ENCODE measurements around the gene DUSP16.
"Not testable (repeated sequence)": the region's sequence is repeated elsewhere in the genome, so short reads cannot be mapped to it uniquely, and the experiment has no call there.

The DUSP16 gene

DNA sequence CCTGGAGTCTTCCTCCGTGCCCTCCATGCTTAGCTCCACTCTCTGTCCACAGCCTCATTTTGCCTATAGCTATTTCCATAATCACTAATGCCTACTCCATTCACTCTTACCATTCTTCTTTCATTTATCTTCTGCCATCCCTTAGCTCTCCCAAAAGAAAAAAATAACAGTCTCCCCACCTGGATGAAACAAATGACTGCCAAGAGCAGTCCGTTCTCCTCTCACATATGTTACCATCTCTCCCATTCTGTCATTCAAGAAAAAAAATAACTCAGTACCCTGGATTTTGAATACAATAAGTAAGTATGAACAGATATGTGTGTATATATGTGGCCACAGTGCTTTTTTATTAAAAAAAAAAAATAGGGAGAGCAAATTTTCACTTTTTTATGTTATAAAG lies 13.2 kb downstream of the DUSP16 start:
- DNase-seq (ENCODE audit: low read depth): no peak

DNA sequence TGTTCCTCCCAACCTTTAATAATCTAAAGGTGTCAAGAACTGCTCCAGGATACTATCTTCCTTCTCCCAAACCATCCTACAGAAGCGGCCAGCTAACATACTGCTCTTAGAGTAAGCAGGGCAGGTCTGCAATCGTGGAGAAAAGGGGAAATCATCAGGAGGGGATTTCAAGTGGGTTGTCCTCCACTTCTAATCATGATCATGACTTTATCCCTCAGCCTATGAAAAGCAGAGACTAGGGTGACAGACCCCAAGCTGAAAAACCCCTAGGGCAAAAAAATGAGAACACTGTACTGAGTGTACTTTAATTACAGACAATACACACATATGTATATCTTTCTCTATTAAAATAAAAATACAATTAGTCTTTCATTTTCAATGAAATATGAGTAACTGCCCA lies 13.9 kb downstream of the DUSP16 start:
- DNase-seq (ENCODE audit: low read depth): no peak

DNA sequence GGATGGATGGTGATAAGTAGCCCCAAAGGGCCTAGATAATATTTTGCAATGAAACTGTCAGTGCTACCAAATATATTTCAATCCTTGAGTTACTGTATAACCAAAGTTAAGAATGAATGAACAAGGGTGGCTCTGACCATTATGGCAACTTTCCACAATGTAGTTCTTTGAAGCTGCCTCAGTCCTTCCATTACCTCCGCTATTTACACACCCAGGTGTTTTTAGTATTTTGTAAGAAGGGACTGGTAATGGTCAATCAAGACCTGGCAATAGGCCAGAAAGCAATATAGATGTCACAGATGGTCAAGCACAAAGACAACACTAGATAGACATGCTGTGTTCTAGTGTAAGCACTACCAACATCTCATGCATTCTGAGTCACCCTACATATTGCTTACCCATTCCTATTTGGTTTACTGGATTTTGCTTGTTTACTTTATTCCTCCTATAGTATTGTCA lies 16.3 kb downstream of the DUSP16 start:
- DNase-seq (ENCODE audit: low read depth): no peak

DNA sequence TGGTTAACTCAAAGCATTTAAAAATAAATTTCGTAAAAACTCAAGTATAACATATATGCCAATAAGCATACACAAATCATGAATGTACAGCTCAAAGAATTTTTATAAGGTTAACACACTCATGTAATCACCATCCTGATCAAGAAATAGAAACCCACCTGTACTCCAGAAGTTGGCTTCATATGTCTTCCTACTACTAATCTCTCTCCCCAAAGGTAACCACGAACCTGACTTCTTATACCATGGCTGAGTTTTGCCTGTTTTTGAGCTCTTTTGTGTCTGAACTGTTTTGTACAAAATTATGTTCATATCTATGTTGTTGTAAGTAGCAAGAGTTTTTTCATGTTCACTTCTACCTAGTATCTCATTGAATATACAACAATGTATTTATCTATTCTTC lies 18.7 kb downstream of the DUSP16 start:
- DNase-seq (ENCODE audit: low read depth): no peak

DNA sequence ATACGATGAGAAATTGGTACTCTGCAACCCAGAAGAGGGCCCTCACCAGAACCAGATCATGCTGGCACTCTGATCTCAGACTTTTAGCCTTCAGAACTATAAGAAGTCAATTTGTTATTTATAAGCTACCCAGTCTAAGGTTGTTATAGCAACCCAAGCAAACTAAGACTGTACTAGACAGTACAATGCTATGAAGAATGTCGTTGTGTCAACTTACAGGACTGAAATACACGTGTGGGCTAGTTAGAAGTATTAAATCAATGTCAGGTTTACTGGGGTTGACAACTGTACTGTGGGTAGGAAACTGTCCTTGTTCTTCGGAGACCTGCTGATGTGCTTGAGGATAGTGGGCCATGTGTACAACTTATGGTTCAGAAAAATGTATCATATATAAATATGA lies 19.7 kb downstream of the DUSP16 start:
- no peak for DNase-seq (ENCODE audit: low read depth)

DNA sequence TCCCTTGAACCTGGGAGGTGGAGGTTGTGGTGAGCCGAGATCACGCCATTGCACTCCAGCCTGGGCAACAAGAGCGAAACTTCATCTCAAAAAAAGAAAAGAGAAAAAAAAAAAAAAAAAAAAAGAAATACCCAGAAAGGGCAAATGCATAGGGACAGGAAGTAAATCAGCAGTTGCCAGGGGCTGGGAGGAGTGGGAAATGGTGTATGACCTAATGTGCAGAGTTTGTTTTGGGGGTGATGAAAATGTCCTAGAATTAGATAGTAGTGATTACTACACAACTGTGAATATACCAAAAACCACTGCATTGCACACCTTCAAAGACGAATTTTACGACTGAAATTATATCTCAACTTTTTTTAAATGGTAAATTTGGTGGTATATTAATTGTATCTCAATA lies 20.4 kb downstream of the DUSP16 start:
- no peak for DNase-seq (ENCODE audit: low read depth)

DNA sequence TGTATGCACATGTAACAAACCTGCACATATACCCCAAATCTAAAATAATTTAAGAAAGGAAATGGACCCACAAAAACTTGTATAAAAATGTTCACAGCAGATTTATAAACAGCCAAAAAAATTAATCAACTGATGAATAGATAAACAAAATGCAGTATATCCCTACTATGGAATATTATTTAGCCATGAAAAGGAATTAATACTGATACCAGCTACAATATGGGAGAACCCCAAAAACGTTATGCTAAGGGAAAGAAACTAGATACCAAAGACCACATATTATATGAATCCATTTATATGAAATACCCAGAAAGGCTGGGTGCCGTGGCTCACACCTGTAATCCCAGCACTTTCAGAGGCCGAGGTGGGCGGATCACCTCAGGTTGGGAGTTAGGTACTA lies 20.9 kb downstream of the DUSP16 start:
- DNase-seq (ENCODE audit: low read depth): no peak

DNA sequence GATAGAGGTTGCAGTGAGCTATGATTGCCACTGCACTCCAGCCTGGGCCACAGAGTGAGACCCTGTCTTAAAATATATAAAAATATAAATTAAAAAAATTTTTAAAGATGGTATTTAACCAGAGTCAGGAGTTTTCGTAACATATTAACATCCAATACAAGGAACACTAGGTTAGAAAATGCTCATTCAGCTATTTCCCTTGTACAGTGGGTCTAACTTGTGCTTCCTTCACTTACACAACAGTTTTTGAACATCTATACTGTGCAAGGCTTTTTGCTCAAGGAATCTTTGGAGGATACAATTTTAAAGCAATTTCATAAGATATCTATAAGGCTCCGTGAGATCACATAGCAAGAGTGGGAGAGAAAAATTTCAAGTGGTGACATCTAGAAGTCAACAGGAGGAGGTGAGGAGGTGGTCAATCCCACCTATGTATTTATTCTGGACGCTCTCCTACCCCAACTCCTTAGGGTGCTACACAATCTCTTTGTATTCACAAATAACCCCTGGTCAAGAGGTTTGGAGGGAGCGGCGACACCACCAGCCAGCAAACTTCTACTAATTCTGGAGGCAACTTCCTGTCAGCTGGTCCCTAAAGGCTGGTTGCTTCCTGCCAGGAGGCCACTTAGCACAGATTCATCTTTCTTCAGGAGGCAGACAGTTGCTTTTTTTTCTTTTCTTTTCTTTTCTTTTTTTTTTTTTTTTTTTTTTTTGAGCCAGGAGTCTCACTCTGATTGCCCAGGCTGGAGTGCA lies 22.2 kb downstream of the DUSP16 start:
- no peak for DNase-seq (ENCODE audit: low read depth)

DNA sequence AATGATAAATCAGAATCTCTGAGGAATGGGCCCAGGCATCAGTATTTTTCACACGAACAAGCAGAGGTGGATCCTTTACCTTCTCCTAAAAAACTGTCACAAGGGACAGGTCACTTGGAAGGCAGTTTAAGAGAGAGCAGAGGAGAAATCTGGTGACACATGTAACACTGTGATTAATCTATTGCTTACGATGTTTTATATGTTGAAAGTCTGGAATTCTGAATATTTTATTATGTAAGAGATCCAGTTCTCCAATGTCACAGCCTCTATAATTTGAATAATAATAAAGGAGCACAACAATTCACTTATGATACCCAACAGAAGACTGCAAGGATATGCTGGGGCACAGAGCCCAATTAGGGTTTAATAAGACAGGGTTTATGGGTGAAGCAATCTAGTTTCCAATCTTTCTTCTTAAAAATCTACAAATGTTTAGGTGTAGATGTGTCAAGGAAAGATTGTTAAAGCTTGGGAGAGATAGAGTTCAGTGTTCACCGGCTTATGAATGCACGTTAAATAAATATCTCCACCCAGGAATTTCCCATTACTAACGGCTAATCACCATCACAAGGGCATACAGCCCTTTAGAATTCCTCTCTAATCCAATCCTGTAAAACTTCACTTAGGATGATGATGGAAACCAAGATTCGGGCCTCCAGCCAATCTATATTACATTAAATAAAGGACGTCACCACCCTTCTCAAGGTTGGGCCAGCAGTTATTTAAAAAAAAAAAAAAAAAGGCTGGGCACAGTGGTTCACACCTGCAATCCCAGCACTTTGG lies 23.4 kb downstream of the DUSP16 start:
- no peak for DNase-seq (ENCODE audit: low read depth)

DNA sequence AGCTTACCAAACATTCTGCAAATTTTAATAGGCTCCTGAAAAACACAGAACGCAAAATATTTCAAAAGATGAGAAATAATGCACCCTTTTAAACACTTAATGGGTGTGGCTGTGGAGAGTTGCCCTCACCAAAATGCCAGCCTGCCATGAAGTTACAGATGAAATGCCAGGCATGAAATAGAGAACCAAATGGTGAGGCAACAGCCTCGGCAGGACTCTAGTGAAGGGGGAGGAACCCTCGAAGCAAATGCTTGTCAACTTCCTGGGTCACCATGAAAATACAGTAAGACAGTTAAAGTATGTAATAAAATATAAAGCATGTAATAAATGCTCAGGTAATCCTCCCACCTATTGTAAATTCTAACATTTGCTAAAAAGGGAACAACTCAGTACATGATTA lies 24.1 kb downstream of the DUSP16 start:
- DNase-seq (ENCODE audit: low read depth): no peak

DNA sequence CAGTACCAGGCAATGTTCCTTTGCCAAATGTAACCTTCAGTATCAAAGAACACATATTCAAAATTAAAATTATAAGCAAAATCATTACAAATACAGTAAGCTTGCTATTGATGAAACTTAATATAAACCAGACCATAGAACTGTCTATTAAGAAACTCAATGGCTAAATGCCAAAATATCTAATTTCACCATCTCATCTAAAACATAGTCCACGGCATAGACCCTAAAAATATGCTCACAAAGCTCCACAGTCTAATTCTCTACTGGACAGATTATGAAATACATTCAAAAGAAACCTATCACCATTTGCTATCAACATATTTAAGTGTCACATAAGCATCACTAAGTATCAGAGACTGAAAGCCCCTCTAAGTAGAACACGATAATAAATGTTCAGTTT lies 25.2 kb downstream of the DUSP16 start:
- DNase-seq (ENCODE audit: low read depth): no peak

DNA sequence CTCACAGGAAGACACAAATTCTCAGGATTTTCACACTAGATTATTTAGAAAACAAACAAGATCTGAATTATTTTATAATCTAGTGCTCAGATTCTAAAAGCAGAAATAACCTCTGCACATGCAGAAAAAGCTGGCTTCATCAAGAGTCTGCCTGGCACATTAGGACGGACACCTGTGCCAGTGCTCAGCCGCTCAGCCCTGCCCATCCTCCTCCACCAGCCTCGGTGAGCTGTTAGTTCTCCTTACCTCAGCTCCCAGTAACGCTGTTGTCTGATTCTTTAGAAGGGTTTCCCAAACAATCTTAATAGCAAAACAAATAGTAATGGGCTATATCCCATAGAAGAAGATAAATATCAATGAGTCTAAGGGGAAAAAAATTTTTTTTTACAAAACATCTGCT lies 27.7 kb downstream of the DUSP16 start:
- no peak for DNase-seq (ENCODE audit: low read depth)

DNA sequence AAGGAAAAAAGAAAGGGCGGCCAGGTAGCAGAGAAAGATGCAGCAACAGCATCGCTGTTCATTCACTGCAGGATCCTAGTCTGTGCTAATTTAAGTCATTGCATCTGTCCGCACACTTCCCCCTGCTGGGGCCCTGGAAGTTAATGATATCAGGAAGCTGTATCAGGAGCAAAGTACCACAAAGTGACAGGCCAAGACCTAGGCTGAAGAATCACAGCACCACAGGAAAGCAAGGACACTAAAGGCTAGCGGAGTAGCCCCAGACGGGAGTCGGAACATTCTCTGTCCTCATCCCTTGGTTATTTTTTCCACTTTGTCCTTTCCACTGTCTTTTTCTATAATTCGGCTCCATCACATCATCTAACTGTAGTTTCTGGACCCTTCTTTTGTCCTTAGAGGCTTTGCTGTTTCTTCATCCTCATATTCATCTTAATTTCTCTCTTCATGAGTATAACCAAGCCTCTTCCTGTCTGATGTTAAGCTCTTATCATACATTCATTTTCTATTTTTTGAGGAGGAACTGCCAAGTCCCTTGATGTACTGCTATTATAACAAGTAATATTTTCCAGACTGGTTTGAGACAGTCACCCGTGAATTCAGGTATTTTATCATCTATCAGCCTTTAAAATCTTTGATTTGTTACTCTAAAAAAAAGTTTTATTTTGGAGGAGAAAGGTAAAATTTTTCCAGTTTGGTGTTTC lies 28.3 kb downstream of the DUSP16 start:
- no peak for DNase-seq (ENCODE audit: low read depth)

DNA sequence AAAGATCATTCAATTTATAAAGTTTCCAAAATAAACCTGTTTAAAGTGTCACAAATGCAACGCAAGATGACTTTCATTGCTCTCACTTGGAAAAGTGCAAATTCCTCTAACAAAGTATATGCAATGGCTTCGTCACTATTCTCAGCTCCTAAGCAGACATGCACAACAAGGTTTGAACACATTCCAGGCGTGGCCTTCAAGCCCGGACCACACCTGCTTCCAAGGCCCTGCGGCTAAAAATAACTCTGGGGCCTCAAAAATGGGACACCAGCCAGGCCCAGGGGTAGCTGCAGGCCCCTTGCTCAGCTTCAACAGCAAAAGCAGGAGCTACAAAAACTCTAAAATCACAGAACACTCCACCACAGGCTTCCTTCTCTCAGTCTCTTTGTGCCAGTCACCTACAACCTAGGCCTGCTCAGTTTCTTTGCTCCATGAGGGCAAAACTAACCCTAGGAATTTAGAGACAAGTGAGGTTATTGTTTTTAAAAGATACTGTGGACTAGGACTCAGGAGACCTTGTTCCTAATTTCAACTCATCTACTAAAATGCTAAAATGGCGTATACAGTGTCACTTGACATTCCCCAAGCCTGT lies 29.3 kb downstream of the DUSP16 start:
- DNase-seq (ENCODE audit: low read depth): no peak

DNA sequence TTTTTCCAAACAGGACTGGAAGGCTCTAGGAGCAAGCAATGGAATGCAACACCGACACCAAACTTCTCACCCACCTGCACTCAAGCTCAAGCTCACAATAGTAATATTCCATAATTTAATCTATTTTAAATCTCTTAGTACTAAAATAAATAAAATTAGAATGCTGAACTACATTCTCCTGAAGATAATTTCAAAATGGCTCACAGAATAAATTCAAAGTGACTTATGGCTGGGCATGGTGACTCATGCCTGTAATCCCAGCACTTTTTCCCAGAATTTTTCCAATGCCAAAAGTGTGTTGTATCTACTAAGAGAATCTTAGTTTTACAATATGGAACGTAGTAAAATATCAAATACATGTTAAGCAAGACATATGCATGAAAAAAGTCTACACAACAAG lies 31.5 kb downstream of the DUSP16 start:
- no peak for DNase-seq (ENCODE audit: low read depth)

DNA sequence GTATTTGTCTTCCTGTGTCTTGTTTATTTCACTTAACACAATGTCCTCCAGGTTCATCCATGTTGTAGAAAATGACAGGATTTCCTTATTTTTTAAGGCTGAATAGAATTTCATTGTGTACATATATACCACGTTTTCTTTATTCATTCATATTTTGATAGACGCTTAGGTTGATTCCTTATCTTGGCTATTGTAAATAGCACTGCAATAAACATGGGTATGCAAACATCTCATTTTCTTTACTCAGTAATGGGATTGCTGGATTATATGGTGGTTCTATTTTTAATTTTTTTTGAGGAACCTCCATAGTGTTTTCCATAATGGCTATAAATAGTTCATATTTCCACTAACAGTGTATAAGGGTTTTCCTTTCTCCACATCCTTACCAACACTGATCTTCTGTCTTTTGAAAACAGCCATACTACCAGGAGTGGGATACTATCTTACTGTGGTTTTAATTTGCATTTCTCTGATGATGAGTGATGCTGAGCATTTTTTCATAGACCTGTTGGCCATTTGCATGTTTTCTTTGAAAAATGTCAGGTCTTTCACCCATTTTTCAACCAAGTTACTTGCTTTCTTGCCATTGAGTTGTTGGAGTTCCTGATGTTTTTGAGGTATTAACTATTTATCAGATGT lies 32.8 kb downstream of the DUSP16 start:
- DNase-seq (ENCODE audit: low read depth): no peak

DNA sequence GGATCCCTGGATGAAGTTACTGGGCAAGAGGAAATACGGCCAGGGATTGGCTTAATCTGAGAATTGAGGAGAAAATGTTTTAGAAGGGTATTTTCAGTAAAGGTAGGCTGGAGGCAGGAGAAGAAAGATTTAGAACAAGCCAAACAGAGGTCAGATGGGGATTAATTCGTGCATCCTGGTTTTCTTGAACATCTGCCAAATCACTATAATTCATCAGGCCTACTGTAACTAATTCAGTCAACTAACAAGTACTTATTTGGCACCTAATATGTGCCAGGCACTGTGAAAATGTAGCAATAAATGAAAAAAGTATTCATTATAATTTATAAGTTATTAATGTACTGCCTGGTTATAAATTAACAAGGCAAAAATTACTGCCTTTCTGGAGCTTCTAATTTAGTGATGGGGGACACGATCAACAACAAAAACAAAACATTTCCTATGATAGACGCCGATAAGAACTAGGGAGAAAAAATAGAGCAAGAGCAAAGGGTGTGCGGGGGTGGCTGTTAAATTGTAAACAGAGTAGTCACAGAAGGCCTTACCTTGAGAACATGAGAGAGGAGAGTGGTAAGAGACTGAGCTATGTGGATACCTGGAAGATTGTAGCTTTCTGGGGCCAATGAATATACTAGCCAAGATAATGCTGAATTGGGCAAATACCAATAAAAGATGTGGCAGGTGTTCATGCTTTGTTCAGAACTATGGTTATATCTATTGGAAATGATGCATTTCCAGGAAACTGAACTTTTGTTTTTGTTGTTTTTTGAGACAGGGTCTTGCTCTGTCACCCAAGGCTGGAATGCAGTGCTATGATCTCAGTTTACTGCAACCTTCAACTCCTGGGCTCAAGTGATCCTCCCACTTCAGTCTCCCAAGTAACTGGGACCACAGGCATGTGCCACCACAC lies 34.0 kb downstream of the DUSP16 start:
- DNase-seq (ENCODE audit: low read depth): no peak

DNA sequence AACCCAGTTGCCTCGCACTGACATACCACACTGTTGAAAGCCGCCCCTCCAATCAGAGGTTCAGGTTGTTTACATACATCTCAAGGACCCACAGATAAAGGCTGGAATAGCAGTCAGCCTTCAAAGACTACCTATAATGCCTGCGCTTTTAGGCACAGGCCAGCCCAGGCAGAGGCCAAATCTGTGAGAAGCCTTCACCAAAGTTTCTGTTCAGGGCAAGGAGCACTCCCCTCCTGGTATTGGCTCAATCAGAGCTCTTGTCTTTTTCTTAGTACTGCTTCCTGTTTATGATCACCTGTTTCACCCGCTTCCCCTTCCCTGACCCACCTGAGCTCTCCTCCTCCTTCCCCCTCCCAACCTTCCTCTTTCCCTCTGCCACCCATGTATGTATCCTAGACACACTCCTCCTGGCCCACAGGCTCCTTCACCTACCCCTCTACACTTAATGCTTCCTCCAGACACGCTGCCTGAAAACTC lies 34.8 kb downstream of the DUSP16 start:
- DNase-seq (ENCODE audit: low read depth): no peak

DNA sequence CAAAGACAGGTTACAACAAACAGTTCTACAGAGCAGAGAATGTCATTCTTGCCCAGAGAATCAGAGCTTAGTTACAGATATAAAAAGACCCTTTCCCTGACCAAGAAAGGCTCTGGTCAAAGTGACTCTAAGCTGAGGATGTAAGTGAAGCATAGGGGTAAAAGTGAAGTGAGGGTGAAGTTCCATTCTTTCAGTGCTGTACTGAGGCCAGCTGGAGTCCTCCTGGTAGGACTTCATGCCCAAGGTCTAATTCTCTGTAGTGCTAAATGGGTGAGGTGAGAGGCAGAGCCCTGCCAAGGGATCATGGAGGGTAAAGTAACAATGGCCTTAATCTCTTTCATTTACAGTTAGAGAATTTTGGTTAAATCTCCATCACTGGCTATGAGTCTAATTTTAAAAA lies 38.5 kb downstream of the DUSP16 start:
- no peak for DNase-seq (ENCODE audit: low read depth)

DNA sequence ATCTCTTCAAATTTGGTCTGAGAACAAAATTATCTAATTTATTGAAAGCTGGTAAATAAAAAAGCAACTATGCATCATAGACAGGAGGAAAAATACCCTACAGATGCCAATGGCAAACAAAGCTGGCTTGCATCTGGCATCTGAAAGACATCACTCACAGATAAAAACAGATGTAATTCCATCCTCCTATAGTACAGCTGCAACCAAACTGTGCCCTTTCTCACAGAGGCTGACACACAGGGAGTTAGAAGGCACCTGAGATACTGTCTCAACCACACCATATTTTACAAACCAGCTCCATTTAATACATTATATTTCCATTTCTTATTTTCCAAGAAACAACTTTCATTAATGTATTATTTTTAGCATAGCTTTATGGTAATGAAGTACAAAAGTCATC lies 39.4 kb downstream of the DUSP16 start:
- DNase-seq (ENCODE audit: low read depth): no peak

DNA sequence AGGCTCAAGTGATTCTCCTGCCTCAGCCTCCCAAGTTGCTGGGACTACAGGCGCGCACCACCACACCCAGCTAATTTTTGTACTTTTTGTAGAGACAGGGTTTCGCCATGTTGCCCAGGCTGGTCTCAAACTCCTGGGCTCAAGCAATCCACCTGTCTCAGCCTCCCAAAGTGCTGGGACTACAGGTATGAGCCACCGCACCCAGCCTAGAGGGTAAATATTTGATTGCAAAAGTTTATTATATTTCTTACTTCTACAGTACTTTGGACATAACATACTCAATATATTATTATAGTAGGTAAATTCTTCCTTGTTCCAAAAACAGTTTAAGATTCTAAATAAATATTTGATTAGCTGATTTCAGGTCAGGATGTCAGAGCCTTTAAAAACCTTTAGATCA lies 40.0 kb downstream of the DUSP16 start:
- not testable (repeated sequence) for DNase-seq (ENCODE audit: low read depth)

Measured in CMK (cell line).